Endothelial cell of umbilical vein (primary cell): ENCODE results near the gene SYTL1. TPM values are rescaled to one million over a fixed set of nuclear protein-coding genes. Genes with fewer than 3 reads are reported as not detected.

Experiments used
- BruUV-seq: library from RNA; stranded (reverse); fragments of 400-500 nt; replicated peaks from 2 replicates; lab custom pipeline; 2021; lab: Mats Ljungman, UMichigan
- CTCF ChIA-PET: fragments of 300-600, 350-600 bp; sonication (Branson Sonifier 250); formaldehyde crosslinking; loops from one replicate; lab custom pipeline; 2021; ENCODE audit warnings: antibody characterized with exemption, inconsistent platforms; lab: Charles Lee
- POLR2A ChIA-PET: fragments of 300-600, 350-600 bp; sonication (Branson Sonifier 250); formaldehyde crosslinking; loops from one replicate; lab custom pipeline; 2021; ENCODE audit warnings: antibody characterized with exemption, inconsistent platforms; lab: Charles Lee
- DNase-seq: peaks from one replicate; pipeline ENCODE4 v3.0.0-alpha.2; 2011; ENCODE audit warnings: low read depth, low spot score
- FAIRE-seq: peaks from 2 replicates; lab custom pipeline; 2011; peaks lifted over from hg19 to GRCh38; lab: Jason Lieb, UNC
- H2AFZ ChIP-seq: 2 replicates; pipeline ENCODE4 v1.6.0; 2012; ENCODE audit warnings: low read depth, low read length, control low read depth, inconsistent platforms
- H3K27ac ChIP-seq: 2 replicates; pipeline ENCODE4 v1.5.1; 2011; ENCODE audit warnings: low read depth, mild to moderate bottlenecking, control low read depth, low read length, moderate library complexity; ENCODE audit not compliant: insufficient read depth
- H3K27me3 ChIP-seq, 2 experiments: 2 replicates each; pipeline versions ENCODE4 v1.6.0 to v1.6.1; 2011; ENCODE audit warnings: low read length in 2 of 2, mixed read lengths in 1 of 2; ENCODE audit not compliant: control insufficient read depth in 2 of 2, insufficient read depth in 2 of 2
- H3K36me3 ChIP-seq, 2 experiments: 2 replicates in 1 of 2; 3 replicates in 1 of 2; pipeline ENCODE4 v1.5.1; 2011; ENCODE audit warnings: low read length in 2 of 2, mild to moderate bottlenecking in 1 of 2, moderate library complexity in 1 of 2; ENCODE audit not compliant: control insufficient read depth in 2 of 2, insufficient read depth in 2 of 2; ENCODE audit errors: extremely low read depth in 1 of 2
- H3K4me1 ChIP-seq: 3 replicates; pipeline ENCODE4 v1.5.1; 2011; ENCODE audit warnings: mild to moderate bottlenecking, low read length; ENCODE audit not compliant: control insufficient read depth, insufficient read depth; ENCODE audit errors: extremely low read depth
- H3K4me2 ChIP-seq: 2 replicates; pipeline ENCODE4 v1.6.1; 2011; ENCODE audit warnings: low read length, control low read depth, mixed read lengths; ENCODE audit not compliant: insufficient read depth
- H3K4me3 ChIP-seq, 3 experiments: fragments of 200-600 bp in 1 of 3; sonication (generic), shearing (Covaris generic) in 1 of 3; replicated peaks in 1 of 3; 2 replicates each; pipeline ENCODE4 v1.5.1; 2011 to 2016; ENCODE audit warnings: control low read depth in 3 of 3, low read length in 3 of 3, mild to moderate bottlenecking in 2 of 3, inconsistent platforms in 1 of 3, low read depth in 1 of 3, moderate library complexity in 1 of 3; ENCODE audit not compliant: insufficient read depth in 1 of 3
- H3K79me2 ChIP-seq: 2 replicates; pipeline ENCODE4 v1.6.0; 2012; ENCODE audit warnings: low read length, inconsistent platforms; ENCODE audit not compliant: control insufficient read depth, insufficient read depth
- H3K9ac ChIP-seq: replicated peaks from 2 replicates; pipeline ENCODE3; 2011; ENCODE audit warnings: low read length, control low read depth; ENCODE audit not compliant: insufficient read depth; ENCODE audit errors: extremely low read depth
- H3K9me1 ChIP-seq: replicated peaks from 3 replicates; pipeline ENCODE4 v1.6.0; 2011; ENCODE audit warnings: mild to moderate bottlenecking, low read length; ENCODE audit not compliant: control insufficient read depth, insufficient read depth; ENCODE audit errors: extremely low read depth
- H3K9me3 ChIP-seq: replicated peaks from 2 replicates; pipeline ENCODE4 v1.5.1; 2012; ENCODE audit warnings: low read length, inconsistent platforms; ENCODE audit not compliant: control insufficient read depth, insufficient read depth
- H4K20me1 ChIP-seq: replicated peaks from 2 replicates; pipeline ENCODE3; 2011; ENCODE audit warnings: mild to moderate bottlenecking, low read length; ENCODE audit not compliant: control insufficient read depth, insufficient read depth; ENCODE audit errors: extremely low read depth
- CTCF ChIP-seq, 2 donors: IDR thresholded peaks; 1 replicate in 1 of 2; 2 replicates in 1 of 2; pipeline ENCODE4 v1.5.1; 2011; ENCODE audit warnings: low read length in 2 of 2, mild to moderate bottlenecking in 2 of 2, moderate library complexity in 2 of 2, control low read depth in 1 of 2, inconsistent platforms in 1 of 2, low read depth in 1 of 2; ENCODE audit not compliant: insufficient read depth in 1 of 2; ENCODE audit errors: extremely low read depth in 1 of 2
- EZH2 ChIP-seq: IDR thresholded peaks from 2 replicates; pipeline ENCODE4 v1.6.1; 2012; ENCODE audit warnings: borderline replicate concordance, low read depth, mild to moderate bottlenecking, moderate library complexity, low read length, inconsistent platforms; ENCODE audit not compliant: severe bottlenecking
- FOS ChIP-seq: IDR thresholded peaks from 2 replicates; pipeline ENCODE4 v1.6.1; 2011; ENCODE audit warnings: mild to moderate bottlenecking, low read length, moderate library complexity, borderline replicate concordance; ENCODE audit not compliant: insufficient read depth
- GATA2 ChIP-seq: IDR thresholded peaks from 2 replicates; pipeline ENCODE4 v1.7.0; 2011; ENCODE audit warnings: low read depth, mild to moderate bottlenecking, moderate library complexity, mixed read lengths, low read length; ENCODE audit not compliant: insufficient read length, insufficient read depth
- JUN ChIP-seq: IDR thresholded peaks from 2 replicates; pipeline ENCODE4 v1.6.1; 2011; ENCODE audit warnings: borderline replicate concordance, low read depth; ENCODE audit not compliant: insufficient read length, insufficient read depth
- MAX ChIP-seq: IDR thresholded peaks from 2 replicates; pipeline ENCODE4 v1.6.1; 2011; ENCODE audit not compliant: insufficient read depth, insufficient read length
- MYC ChIP-seq: IDR thresholded peaks from one replicate; pipeline ENCODE4 v1.6.1; 2011; ENCODE audit warnings: mild to moderate bottlenecking, low read depth, low read length
- POLR2A ChIP-seq: IDR thresholded peaks from 2 replicates; pipeline ENCODE4 v1.6.1; 2012; ENCODE audit warnings: low read depth, mild to moderate bottlenecking, control low read depth, low read length
- POLR2AphosphoS5 ChIP-seq: IDR thresholded peaks from 2 replicates; pipeline ENCODE4 v1.6.1; 2012; ENCODE audit warnings: low read depth, mild to moderate bottlenecking, control low read depth, low read length, moderate library complexity; ENCODE audit not compliant: insufficient read depth
- dilution Hi-C: fragments of 300-500 bp; cut with MboI; formaldehyde crosslinking; loops from one replicate; pipeline ENCODE4 v1.15.0; 2019; ENCODE audit warnings: low sequenced_read_pairs; ENCODE audit not compliant: extremely low pct_ligation_motif_present
- intact Hi-C: fragments of 100-400 bp; cut with micrococcal nuclease; formaldehyde crosslinking; loops from one replicate; pipeline ENCODE4 v1.10.0; 2022
- polyA plus RNA-seq, 4 experiments: library from polyadenylated mRNA; depleted of rRNA in 3 of 4; stranded (reverse) in 3 of 4; unstranded in 1 of 4; fragments of >200 nt; gene quantifications; 2 replicates each; pipeline versions ENCODE4 v1.2.1 to v1.2.3, GENCODE V29; 2011 to 2012; ENCODE audit warnings: missing spikeins in 1 of 4
- total RNA-seq: library from RNA; stranded (reverse); gene quantifications from 2 replicates; pipeline ENCODE4 v1.2.3, GENCODE V29; 2021

Gene SYTL1
- total and polyA plus RNA-seq, 2 donors (not counting 3 experiments of a cell fraction or from before 2014, with no cell fraction given) = 0.04 TPM; not detected in 1

- intact Hi-C loops = no loop called here
- CTCF ChIA-PET = interaction anchor here (1.0 kb wide), 1 partner anchor 24 kb away, joined by 4 read pairs; no protein-coding TSS in a partner anchor
Observed at GRCh38 chr1:27363766-27364695, 22.2 kb downstream of the SYTL1 start.

GRCh38 chr1:27364696-27365371 is 23.0 kb downstream of the SYTL1 start:
- Histone ChIP-seq H2AFZ (peak overlapping the region; percentile 97), H3K9me1 (no peaks in the 10 kb centered on the region), H3K9ac (no peak overlapping the region), H3K27ac (peak overlapping the region; percentile 5), H3K27me3 (no peaks in the 10 kb centered on the region), H3K4me3 (peak overlapping the region in 2 of 3 experiments; percentile 6 to 51), H3K4me2 (peak overlapping the region; percentile 80), H3K79me2 (no peaks in the 10 kb centered on the region), H3K36me3 (peaks cover 0 to 2% of the 10 kb centered on the region in 2 experiments), H3K4me1 (peaks cover 15% of the 10 kb centered on the region), H3K9me3 (no peaks in the 10 kb centered on the region), H4K20me1 (no peaks in the 10 kb centered on the region)
- BruUV-seq = no TSS peak
- ChIA-PET POLR2A (interaction anchor here (1.3 to 1.7 kb wide), 2 partner anchors 9 to 30 kb away, joined by 3 to 4 read pairs; no protein-coding TSS in a partner anchor), CTCF (interaction anchor here (0.7 to 6.8 kb wide), 17 partner anchors 9 to 320 kb away, joined by 3 to 57 read pairs (median 5); partner anchors contain the start of genes CD164L2 and GPR3)
- TF ChIP-seq EZH2 (no peak), MAX (no peak), FOS (no peak), JUN (no peak), POLR2AphosphoS5 (no peak), CTCF (IDR thresholded peaks at IDR 0.05; ENCODE audit: extremely low read depth in 1 of 2, insufficient read depth in 1 of 2, low read depth in 1 of 2, low read length in 2 of 2) (no peak), GATA2 (no peak), POLR2A (no peak), MYC (no peak)
- intact Hi-C loops = loop anchor here (1.0 kb wide), 2 partner anchors 8 to 43 kb away; partner anchors contain the start of gene TMEM222
- FAIRE-seq = no peak
- dilution Hi-C loops = no loop called here
- DNase-seq = no peak

More at GRCh38 chr1:27363766-27364695, 22.2 kb downstream of the SYTL1 start:
- no peaks in the 10 kb centered on the region for H3K9me3 ChIP-seq
- POLR2A ChIA-PET = no interaction called here
- no peak for TF ChIP-seq MYC
- TF ChIP-seq FOS = no peak
- TF ChIP-seq JUN = no peak
- TF ChIP-seq POLR2AphosphoS5 = no peak
- no peak for TF ChIP-seq POLR2A
- H3K9me1 ChIP-seq = no peaks in the 10 kb centered on the region
- H4K20me1 ChIP-seq = no peaks in the 10 kb centered on the region
- FAIRE-seq (no peak), DNase-seq (no peak)
- no peaks in the 10 kb centered on the region for H3K79me2 ChIP-seq
- dilution Hi-C loops = no loop called here
- no peak overlapping the region for H3K27ac ChIP-seq
- H2AFZ ChIP-seq = no peak overlapping the region
- peaks cover 0 to 2% of the 10 kb centered on the region in 2 experiments for H3K36me3 ChIP-seq
- no peaks in the 10 kb centered on the region for H3K27me3 ChIP-seq
- no peak overlapping the region for H3K9ac ChIP-seq
- peaks cover 15% of the 10 kb centered on the region for H3K4me1 ChIP-seq
- H3K4me2 ChIP-seq = no peak overlapping the region
- no TSS peak for BruUV-seq
- no peak overlapping the region for H3K4me3 ChIP-seq
